HK-2 (cell line): ENCODE data around the gene DZIP3.
A peak's percentile ranks its signal among the peaks of the same experiment; 100 is the strongest.

ENCODE experiments used
- DNase-seq: peaks from one replicate; pipeline ENCODE4 v3.0.0-alpha.2; 2018; ENCODE audit not compliant: unreplicated experiment

DZIP3 gene, protein sequence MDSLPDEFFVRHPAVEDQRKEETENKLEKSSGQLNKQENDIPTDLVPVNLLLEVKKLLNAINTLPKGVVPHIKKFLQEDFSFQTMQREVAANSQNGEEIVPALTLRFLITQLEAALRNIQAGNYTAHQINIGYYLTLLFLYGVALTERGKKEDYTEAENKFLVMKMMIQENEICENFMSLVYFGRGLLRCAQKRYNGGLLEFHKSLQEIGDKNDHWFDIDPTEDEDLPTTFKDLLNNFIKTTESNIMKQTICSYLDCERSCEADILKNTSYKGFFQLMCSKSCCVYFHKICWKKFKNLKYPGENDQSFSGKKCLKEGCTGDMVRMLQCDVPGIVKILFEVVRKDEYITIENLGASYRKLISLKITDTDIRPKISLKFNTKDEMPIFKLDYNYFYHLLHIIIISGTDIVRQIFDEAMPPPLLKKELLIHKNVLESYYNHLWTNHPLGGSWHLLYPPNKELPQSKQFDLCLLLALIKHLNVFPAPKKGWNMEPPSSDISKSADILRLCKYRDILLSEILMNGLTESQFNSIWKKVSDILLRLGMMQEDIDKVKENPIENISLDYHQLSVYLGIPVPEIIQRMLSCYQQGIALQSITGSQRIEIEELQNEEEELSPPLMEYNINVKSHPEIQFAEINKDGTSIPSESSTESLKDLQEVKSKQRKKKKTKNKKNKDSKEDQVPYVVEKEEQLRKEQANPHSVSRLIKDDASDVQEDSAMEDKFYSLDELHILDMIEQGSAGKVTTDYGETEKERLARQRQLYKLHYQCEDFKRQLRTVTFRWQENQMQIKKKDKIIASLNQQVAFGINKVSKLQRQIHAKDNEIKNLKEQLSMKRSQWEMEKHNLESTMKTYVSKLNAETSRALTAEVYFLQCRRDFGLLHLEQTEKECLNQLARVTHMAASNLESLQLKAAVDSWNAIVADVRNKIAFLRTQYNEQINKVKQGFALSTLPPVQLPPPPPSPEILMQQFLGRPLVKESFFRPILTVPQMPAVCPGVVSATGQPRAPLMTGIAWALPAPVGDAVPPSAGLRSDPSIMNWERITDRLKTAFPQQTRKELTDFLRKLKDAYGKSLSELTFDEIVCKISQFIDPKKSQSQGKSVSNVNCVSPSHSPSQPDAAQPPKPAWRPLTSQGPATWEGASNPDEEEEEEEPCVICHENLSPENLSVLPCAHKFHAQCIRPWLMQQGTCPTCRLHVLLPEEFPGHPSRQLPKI

DNA sequence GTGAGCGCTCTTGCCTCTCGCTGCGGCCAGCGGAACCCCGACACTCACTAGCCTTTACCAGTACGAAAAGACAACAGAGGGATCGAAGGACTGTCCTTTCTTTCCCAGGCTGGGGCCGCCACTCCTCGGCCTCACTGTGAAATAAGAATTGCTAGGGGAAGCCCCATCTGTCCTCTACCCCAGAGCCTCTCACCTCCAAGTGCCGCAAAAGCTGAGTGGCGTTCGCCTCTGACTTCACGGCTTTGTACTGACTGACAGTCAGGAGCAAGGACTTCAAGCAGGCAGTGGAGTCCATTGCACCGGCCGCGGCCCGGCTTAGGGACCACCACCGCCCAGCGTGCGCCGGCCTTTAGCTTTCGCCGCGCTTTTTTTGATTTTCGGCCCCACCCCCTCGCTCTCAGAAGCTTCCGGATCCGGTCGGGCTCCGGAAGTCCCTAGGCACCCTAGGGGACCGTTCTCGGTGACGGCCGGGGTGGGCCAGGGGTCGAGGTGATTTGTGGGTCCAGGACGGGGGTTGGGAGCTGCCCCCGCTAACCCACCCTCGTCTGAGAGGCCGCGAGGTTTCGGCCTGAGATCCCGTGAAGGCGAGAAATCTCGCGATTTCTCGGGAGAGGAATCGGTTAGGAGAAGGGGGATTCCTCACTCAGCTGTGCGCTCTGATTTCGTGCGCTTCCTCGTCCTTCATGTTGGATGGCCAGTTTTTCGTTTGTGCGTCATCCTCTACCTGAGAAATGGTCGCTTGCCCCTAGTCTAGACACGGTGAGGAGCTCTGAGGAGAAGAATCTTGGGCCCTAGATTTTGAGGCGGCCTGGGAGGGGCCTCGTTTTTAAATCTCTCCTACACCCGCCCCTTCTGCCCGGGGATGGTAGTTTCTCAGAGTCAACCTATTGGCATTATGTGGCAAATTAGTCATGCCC, at the start of gene DZIP3, which contains the start of gene CIP2A:
DZIP3 (plus strand) TSS at position 642 of the 917 bp plus-strand sequence. CDS start 15,685 bp downstream, outside the sequence.
CIP2A (minus strand) TSS at position 358 of the 917 bp plus-strand sequence; CDS start at position 295, 63 bp downstream.
- peak; percentile 94 for DNase-seq

DNA sequence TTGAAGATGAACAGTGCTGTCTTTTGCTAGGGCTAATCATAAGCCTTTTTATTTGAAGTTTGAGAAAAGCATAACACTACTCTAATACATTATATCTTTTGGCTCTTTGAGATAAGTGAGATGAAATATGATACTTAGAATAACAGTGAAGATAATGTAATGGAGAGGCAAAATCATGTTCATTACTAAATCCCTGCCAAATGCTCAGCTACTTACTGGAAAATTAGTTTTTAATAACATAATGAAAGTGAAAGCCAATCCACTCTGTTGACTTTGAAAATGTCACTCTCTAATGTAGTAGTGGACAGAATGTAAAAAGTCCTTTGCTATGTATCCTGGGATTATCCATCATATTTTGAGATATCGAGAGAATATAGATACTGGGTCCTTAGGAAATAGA, 43.3 kb upstream of the DZIP3 start:
- DNase-seq, result no peak

DNA sequence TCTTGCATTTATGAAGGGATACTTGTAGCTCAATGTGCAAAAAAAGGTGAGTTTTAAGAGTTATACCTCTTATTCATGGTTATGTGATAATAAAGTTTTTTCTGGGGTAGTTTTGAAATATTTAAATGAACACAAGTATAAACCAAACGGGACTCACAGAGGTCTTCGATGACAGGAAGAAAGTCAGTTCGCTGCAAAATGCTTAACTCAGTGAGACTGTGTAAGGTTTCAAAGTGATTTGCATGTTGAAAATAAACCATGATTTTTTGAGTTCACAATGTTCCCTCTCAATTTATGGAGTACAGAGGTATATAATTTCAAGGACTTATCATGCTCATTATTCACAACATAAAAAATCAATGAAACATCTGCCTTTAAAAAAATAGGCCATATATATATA, 42.8 kb upstream of the DZIP3 start:
- DNase-seq, result no peak

GRCh38 chr3:108548304-108548703, 41.2 kb upstream of the DZIP3 start:
- DNase-seq, result no peak

DNA sequence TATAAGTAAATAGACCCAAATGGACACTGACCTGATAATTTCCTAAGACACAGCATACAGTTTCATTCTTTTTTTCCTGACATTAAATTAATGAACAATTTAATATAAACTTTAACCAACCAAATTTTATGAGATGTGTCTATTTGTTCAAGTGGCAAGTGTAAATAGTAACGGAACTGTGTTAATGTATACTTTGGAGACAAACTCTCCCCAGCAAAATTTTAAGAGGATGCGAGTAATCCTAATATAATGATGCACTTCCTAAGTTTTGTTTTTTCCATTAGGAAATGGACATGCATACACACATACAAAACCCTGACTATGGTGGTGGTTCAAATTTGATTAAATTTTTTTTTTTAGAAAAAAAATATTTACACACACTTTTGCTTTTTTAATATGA, 40.6 kb upstream of the DZIP3 start:
- DNase-seq, result no peak

GRCh38 chr3:108552267-108553159, 37.0 kb upstream of the DZIP3 start:
- DNase-seq, result no peak

- DNase-seq, result no peak
Measured at GRCh38 chr3:108554229-108554628, 35.3 kb upstream of the DZIP3 start.

DNA sequence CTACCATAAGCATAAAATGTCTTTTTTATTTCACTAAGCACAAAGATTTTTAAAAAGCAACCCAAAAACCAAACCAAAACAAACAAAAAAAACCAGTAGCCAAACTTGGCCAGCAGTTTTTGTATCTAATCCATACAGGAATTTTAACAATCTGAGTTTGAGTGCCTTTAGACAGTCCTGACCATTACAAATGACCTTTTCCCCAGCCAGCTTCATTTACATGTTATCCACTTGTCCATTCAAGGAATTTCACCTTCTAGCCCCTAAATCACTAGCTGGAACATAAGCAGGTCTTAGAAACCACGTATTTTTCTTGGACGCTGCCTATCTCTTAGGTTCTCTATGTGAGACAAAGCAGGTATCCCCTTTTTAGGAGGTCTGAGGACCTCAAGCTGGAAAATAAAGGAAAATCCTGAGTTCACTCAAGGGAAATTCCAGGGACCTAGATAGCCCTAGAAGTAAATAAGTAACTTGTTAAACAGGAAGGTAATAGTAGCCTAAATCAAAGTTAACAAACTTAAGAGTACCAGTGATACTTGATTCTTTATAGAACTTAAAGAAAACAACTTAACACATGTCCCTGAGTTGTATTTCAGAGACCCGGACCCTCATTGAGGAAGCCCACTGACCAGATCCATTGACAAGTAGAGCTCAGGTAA, 34.5 kb upstream of the DZIP3 start:
- no peak for DNase-seq

DNA sequence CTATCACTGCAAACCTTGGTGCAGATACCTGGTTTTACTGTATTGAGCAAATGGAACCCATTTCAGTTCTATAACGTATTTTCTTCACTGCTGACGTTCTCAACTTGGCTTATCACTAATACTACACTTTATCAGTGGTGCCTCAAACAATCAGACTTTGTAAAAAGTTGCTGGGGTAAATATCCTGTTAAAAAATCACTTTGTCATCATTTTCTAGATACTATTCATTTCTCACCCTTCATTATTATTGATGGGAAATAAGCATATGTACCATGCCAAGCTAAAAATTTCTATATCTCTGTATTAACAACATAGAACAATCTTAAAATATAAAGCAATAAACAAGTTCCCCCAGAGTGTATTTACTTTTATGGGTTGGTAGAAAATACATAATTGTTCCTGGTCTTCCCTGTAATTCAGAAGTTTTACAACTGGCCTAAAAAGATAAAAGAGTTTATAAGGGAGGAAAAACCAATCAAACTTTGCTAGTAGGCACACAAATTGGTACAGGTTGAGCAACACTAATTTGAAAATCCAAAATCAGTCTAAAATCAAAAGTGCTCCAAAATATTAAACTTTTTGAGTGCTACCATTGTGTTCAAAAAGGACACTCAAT, 33.4 kb upstream of the DZIP3 start:
- no peak for DNase-seq

DNA sequence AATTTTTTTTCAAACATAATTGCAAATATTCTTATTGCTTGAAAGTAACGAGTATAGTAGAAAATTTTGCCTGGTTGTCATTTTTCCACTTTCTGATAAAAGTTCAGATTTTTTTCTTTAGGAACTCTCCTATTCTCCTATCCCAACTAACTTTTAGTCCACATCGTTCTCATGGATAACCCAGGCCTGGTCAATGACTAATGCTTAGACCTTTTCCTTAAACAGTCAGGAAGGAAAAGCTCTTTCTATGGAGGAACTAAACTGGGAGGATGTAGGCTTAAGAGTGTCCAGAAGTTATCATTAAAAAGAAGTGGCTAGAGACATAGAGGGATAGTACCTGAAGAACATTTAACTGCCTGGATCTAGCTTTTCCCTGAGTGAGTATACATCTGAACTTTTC, 27.0 kb upstream of the DZIP3 start:
- DNase-seq, result no peak

GRCh38 chr3:108564564-108564963, 25.0 kb upstream of the DZIP3 start:
- DNase-seq, result no peak

DNA sequence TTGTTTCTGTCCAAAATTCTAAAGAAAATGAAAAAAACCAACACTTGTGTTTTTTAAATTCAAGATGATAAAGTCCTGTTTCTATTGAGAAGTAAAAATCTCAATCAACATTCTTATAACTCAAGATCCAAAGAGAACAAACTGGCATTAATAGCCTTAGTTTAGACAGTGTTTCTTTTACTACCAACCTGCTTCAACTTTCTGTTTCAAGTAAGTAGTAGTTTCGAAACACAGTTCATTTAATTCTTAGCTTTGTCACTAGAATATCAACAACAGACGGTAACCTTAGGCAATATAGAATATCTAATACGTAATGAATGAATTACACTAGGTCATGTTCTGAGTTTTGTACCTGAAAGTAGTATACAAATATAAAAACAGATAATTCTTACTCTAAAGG, 24.0 kb upstream of the DZIP3 start:
- no peak for DNase-seq

- no peak for DNase-seq
Measured at GRCh38 chr3:108566599-108566998, 22.9 kb upstream of the DZIP3 start.

GRCh38 chr3:108569336-108569735, 20.2 kb upstream of the DZIP3 start:
- DNase-seq, result no peak

DNA sequence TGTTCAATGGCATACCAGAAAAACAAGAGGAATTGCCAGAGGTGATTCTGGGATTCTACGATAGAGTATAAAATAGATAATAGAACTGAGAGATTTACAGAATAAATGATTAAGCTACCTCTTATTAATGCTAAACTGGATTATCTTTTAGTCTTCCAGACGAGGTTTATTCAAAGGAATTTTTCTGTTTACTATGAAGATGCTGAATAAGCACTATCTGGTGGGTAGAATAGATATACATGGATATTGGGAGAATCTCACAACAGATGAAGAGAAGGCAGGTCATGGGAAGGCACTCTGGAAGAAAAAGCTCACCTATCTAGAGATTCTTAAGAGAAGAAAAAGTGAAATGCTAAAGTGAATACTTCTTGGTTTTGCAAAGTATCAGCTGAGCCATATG, 11.5 kb upstream of the DZIP3 start:
- DNase-seq, result no peak

DNA sequence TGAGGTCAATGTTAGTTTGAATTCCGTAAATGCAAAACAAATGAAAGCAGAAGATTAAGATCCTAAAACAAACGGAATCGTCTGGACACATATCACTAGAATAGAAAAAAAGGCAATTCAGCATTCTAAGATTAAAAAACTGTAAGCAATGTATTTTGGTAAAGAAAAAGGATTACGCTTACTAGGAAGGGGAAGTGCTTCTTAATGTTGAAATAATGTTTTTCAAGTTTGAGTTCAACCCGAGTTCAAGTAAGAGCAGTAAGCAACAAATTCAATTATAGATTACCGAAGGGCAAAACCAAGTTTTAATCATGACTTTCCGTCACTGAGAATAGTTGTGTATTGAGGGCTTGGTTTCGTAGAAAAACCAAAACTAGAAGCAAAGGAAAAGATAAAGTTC, 921 bp upstream of the DZIP3 start:
- DNase-seq, result no peak

GRCh38 chr3:108589998-108590323, 439 bp downstream of the DZIP3 start:
- no peak for DNase-seq

GRCh38 chr3:108590460-108590859, 938 bp downstream of the DZIP3 start:
- no peak for DNase-seq

DNA sequence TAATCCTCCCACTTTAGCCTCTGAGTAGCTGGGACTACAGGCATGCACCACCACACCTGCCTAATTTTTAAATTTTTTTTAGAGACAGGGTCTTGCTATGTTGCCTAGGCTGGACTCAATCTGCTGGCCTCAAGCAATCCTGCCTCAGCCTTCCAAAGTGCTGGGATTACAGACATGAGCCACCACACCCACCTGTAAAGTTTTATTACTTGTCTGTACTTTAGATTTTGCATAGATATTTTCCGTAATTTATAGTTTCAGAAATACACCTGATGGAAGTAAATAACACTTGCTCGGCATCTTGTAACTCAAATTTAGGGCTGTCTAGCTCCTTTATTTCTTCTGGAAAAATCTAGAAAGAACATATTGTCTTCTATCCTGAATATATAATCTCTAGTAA, 5.8 kb downstream of the DZIP3 start:
- no peak for DNase-seq
